HL-60/S4 treated with retinoic acid at 250 ng/mL for 4 days and 3 days (cell line): Measurements from ENCODE around the gene MCCD1.

Experiments used
- in situ Hi-C: fragments of 300-500 bp; cut with MboI; formaldehyde crosslinking; loops from 2 replicates; pipeline ENCODE4 v1.7.0; 2022; ENCODE audit warnings: low sequenced_read_pairs

Gene MCCD1

GRCh38 chr6:31510007-31510406 lies 18.8 kb upstream of the MCCD1 start:
- in situ Hi-C loops = no loop called here

GRCh38 chr6:31513456-31514165 lies 15.2 kb upstream of the MCCD1 start:
- in situ Hi-C loops = no loop called here

DNA sequence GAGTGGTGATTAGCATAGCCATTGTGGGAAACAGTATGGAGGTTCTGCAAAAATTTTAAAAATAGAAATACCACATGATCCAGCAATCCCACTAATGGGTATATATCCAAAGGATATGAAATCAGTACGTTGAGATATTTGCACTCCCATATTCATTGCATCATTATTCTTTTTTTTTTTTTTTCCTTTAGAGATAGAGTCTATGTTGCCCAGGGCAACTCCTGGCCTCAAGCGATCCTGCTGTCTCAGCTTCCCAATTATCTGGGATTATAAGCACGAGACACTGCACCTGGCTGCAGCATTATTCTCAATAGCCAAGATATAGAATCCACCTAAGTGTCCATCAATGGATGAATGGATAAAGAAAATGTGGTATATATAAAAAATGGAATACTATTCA lies 6.9 kb upstream of the MCCD1 start:
- in situ Hi-C loops = no loop called here

DNA sequence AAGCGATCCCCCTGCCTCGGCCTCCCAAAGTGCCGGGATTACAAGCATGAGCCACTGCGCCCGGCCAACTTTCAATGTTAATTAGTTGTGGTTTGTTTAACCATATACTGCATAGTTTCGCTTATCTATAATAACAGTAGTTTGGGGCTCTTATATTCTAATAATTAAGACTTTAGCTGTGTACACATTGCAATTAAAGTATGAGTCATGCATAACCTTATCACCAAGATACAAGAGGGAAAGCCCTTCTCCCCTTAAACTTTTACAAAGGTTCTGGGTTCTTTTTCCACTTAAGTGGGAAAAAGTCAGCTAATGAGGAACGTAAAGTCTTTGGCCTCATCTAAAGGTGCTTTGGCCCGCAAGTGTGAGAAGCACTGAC lies 3.2 kb upstream of the MCCD1 start:
- in situ Hi-C loops = no loop called here

GRCh38 chr6:31525932-31526591 lies 2.7 kb upstream of the MCCD1 start:
- in situ Hi-C loops = no loop called here

- in situ Hi-C loops = no loop called here
Measured at GRCh38 chr6:31528307-31528777, 420 bp upstream of the MCCD1 start.

DNA sequence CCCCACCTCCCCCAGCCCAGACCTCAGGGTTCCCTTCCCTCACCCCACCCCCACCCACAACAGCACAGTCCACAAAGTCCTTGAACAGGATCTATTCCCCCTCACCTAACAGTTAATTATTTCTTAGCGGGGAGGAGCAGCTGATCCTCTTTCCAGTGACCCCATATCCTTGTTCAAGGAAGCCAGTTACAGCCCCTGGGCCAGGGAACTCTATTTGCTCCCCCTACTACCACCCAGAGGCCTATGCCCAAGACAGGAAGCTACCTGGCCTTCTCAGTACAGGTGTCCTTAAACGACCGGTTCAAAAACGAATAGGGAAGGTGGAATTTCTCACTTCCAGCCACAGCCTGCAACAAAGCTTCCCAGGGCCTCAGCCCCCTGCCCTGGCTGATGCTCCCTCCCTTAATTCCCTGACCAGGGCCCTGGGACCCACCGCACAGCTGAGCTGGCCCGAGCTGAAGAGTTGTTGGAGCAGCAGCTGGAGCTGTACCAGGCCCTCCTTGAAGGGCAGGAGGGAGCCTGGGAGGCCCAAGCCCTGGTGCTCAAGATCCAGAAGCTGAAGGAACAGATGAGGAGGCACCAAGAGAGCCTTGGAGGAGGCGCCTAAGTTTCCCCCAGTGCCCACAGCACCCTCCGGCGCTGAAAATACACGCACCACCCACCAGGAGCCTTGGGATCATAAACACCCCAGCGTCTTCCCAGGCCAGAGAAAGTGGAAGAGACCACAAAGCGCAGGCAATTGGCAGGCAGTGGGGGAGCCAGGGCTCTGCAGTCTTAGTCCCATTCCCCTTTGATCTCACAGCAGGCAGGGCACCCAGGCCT lies 778 bp downstream of the MCCD1 start:
- in situ Hi-C loops = no loop called here

- in situ Hi-C loops = no loop called here
Measured at GRCh38 chr6:31530659-31531058, 1.9 kb downstream of the MCCD1 start.

GRCh38 chr6:31531162-31531561 lies 2.4 kb downstream of the MCCD1 start:
- in situ Hi-C loops = no loop called here

- in situ Hi-C loops = no loop called here
Measured at GRCh38 chr6:31531771-31532643, 3.2 kb downstream of the MCCD1 start.

- in situ Hi-C loops = no loop called here
Measured at GRCh38 chr6:31532644-31533454, 4.1 kb downstream of the MCCD1 start.

DNA sequence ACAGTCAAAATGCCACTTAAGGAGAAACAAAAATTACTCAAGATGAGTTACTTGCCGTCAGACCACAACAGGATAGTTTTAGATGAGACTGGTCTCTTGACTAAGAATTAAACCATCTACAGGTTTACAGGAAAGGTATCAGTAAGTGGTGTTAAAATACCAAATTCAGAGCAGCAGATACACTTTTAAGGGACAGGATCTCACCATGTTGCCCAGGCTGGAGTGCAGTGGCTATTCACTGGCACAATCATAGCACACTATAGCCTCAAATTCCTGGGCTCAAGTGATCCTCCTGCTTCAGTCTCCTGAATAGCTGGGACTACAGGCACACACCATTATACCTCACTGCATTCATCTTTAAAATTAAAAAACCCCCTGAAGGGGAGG lies 4.7 kb downstream of the MCCD1 start:
- in situ Hi-C loops = no loop called here

- in situ Hi-C loops = no loop called here
Measured at GRCh38 chr6:31534011-31534410, 5.2 kb downstream of the MCCD1 start.

- in situ Hi-C loops = no loop called here
Measured at GRCh38 chr6:31534521-31535040, 5.8 kb downstream of the MCCD1 start.

GRCh38 chr6:31535538-31536324 lies 7.0 kb downstream of the MCCD1 start:
- in situ Hi-C loops = no loop called here

GRCh38 chr6:31538805-31539400 lies 10.1 kb downstream of the MCCD1 start:
- in situ Hi-C loops = no loop called here

- in situ Hi-C loops = no loop called here
Measured at GRCh38 chr6:31540640-31541039, 11.9 kb downstream of the MCCD1 start.

DNA sequence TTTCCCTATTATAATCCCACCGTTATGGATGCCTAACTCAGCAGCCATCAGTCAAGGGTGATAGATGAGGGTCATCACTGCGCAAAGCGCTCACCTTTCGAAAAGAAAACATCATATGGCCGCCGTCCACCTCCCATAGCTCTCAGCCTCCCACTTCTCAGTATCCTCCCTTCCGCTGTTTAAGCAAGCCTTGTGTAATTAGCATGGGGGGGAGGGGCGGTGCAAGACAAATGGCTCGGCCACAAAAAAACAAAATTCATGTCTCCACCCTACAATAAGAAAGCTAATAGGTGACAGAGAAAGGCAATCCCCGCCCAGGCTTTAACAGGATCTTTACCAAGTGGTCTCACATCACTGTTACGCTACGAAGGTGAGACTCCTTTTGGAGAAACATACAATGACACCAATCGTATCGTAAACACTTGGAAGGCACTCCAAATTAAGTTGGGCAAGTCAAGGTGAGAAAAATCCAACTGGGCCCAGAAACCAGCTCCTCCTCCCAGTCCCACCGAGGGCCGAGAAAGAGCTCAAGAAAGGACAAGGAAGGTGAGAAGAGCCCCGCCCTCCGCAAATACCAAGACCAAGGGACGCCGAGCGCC lies 12.4 kb downstream of the MCCD1 start:
- in situ Hi-C loops = no loop called here
